ENCODE data around the gene TPGS2. TPM values are rescaled to one million over a fixed set of nuclear protein-coding genes. Genes with fewer than 3 reads are reported as not detected.

Gene TPGS2
- total and polyA plus RNA-seq, 3 donors from 2014 or later = 338 to 628 (median 546) TPM

DNA sequence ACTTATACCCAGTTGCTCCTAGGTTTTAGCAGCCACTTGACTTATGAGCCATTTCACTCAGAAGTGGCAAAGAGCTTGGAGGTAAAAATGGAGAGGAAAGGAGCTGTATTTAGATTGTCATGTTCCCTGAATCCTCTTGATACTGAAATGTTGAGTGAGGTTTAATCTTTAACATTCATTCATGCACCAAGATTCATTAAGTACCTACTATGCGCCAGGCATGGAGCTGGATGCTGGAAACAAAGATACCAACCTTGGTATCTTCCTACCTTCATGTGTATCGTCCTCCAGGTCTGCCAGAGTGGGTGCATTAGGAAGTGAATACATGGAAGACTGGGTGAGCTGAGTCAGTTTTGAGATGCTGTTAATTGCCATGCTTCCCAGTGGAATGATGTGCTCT lies 23.7 kb downstream of the TPGS2 start:
- WGBS, 2 donors = 97 to 98% methylated on average over 2 of the region's 2 CpGs
- DNase-seq = no peak
- no peaks in the 10 kb centered on the region for H3K4me1 ChIP-seq
- H3K4me3 ChIP-seq = no peak overlapping the region
- H3K27ac ChIP-seq = no peak overlapping the region
- TF ChIP-seq, protein P1, sequence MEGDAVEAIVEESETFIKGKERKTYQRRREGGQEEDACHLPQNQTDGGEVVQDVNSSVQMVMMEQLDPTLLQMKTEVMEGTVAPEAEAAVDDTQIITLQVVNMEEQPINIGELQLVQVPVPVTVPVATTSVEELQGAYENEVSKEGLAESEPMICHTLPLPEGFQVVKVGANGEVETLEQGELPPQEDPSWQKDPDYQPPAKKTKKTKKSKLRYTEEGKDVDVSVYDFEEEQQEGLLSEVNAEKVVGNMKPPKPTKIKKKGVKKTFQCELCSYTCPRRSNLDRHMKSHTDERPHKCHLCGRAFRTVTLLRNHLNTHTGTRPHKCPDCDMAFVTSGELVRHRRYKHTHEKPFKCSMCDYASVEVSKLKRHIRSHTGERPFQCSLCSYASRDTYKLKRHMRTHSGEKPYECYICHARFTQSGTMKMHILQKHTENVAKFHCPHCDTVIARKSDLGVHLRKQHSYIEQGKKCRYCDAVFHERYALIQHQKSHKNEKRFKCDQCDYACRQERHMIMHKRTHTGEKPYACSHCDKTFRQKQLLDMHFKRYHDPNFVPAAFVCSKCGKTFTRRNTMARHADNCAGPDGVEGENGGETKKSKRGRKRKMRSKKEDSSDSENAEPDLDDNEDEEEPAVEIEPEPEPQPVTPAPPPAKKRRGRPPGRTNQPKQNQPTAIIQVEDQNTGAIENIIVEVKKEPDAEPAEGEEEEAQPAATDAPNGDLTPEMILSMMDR (IDR thresholded peaks at IDR 0.05) = no peak
- TF ChIP-seq POLR2A (IDR thresholded peaks at IDR 0.05) = no peak
- H3K9me3 ChIP-seq = no peaks in the 10 kb centered on the region
- intact Hi-C loops (cut with DNase I; ENCODE audit: low total_unique reads) = no loop called here
- H3K27me3 ChIP-seq = no peaks in the 10 kb centered on the region
- no peaks in the 10 kb centered on the region for H3K36me3 ChIP-seq (ENCODE audit: low read depth, missing control alignments)

DNA sequence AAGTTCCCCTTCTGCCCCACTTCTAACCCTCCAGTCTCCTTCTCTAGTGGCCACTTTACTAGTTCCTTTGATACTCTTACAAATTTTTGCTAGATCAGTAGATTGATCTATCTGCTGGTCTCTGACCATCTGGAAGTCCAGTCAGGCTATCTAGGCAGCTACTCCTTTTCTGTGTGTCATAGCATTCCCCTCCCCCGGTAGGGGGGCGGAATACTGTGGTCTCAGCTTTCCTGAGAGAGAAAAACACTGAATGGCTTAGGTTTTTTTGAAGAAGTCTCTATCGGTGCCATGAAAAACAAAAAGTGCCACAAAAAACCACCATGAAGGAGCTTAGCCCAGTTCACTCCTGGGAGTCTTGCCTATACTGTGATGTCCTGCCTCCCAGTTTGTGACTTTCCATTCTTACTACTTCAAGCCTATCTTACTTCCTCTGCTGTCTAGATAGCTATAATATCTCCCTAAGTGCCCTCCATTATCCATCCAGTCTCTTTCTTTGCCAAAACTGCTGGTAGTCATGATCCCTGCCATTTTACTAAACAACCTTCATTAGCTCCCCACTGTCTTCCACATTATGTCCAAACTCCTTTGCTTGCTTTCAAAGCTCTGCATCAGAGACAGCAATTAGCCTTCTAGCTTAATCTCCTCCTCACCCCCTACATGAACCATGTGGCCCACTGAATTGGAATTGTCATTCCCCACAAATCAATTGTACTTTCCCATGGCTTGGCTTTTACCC lies 29.9 kb downstream of the TPGS2 start:
- no peaks in the 10 kb centered on the region for H3K9me3 ChIP-seq
- H3K27ac ChIP-seq = no peak overlapping the region
- no peaks in the 10 kb centered on the region for H3K36me3 ChIP-seq (ENCODE audit: low read depth, missing control alignments)
- no peak for DNase-seq
- no peaks in the 10 kb centered on the region for H3K27me3 ChIP-seq
- TF ChIP-seq POLR2A (IDR thresholded peaks at IDR 0.05) = no peak
- TF ChIP-seq, protein P1 (IDR thresholded peaks at IDR 0.05) = no peak
- no peaks in the 10 kb centered on the region for H3K4me1 ChIP-seq
- 86 to 93% methylated on average over 3 of the region's 3 CpGs for WGBS, 2 donors
- intact Hi-C loops (cut with DNase I; ENCODE audit: low total_unique reads) = no loop called here
- no peak overlapping the region for H3K4me3 ChIP-seq

DNA sequence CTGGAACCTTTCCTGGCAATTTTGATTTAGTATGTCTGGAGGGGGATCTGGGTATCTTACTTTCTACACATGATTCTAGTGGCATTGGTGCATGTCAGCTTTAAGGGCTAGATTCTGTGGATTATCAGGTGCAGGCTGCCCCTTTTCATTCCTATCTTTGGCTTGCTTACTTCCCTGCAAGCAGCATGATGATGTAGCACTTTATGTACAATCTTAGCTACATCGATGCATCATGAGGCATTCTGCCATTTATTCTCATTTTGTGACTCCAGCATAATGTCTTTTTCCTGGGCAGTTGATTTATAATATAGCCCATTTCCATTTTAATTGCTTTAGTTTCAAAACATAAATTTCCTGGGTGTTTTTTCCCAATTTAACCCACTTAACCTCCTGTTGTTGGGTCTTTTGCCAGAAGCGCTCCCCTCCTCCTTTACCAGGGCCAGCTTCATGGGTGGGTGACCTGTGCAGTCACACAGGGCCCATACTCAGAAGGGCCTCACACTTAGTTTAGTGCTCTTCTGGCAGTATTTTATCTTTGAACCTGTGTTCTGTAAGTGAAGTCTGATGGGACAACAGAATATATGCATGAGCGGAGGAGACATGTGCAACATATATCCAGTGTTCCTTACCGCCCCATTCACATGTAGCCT lies 36.0 kb downstream of the TPGS2 start:
- H3K27ac ChIP-seq = no peak overlapping the region
- intact Hi-C loops (cut with DNase I; ENCODE audit: low total_unique reads) = no loop called here
- H3K36me3 ChIP-seq (ENCODE audit: low read depth, missing control alignments) = no peaks in the 10 kb centered on the region
- no peaks in the 10 kb centered on the region for H3K27me3 ChIP-seq
- no peaks in the 10 kb centered on the region for H3K4me1 ChIP-seq
- no peak for TF ChIP-seq POLR2A (IDR thresholded peaks at IDR 0.05)
- TF ChIP-seq, protein P1 (IDR thresholded peaks at IDR 0.05) = no peak
- H3K9me3 ChIP-seq = no peaks in the 10 kb centered on the region
- H3K4me3 ChIP-seq = no peak overlapping the region
- WGBS, 2 donors = 93 to 94% methylated on average over 4 of the region's 4 CpGs
- DNase-seq = no peak

DNA sequence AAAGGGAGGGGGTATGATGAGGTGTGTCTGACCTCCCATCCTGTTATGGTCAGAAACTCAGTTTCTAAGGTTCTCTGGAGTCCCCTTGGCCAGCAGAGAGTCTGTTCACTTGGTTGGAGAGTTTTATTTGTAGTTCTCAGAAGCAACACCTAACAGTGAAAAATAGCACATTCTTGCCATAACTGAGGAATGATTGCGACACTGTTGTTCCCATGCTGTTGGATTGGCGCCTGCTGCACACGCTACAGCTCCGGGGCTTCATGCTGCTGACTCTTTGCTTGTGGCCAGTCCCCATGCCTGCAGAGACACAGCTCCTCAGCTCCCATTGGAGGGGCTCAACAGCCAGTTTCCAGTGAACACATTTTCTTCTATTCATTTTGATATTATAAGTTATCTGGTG lies 42.1 kb downstream of the TPGS2 start:
- WGBS, 2 donors = 61 to 68% methylated on average over 4 of the region's 4 CpGs
- DNase-seq = peak; percentile 18
- TF ChIP-seq POLR2A (IDR thresholded peaks at IDR 0.05) = no peak
- TF ChIP-seq, protein P1 (IDR thresholded peaks at IDR 0.05) = no peak

More for the DNA sequence above, 42.1 kb downstream of the TPGS2 start:
- Histone ChIP-seq H3K36me3 (ENCODE audit: low read depth, missing control alignments) (no peaks in the 10 kb centered on the region), H3K9me3 (no peaks in the 10 kb centered on the region), H3K27ac (no peak overlapping the region), H3K4me1 (no peaks in the 10 kb centered on the region), H3K27me3 (no peaks in the 10 kb centered on the region), H3K4me3 (no peak overlapping the region)
- intact Hi-C loops (cut with DNase I; ENCODE audit: low total_unique reads) = no loop called here
